OCI-LY3 (cell line): Measurements from ENCODE around the gene CRLF2.
"Not testable (repeated sequence)": the region's sequence is repeated elsewhere in the genome, so short reads cannot be mapped to it uniquely, and the experiment has no call there.

Experiments
- H2AFZ ChIP-seq: fragments of 200-600, 300-600 bp; shearing (Covaris generic); 2 replicates; pipeline ENCODE4 v1.6.0; 2014; ENCODE audit warnings: antibody characterized with exemption, low read depth, low read length
- H3K27ac ChIP-seq: fragments of 200-600, 300-600 bp; sonication (generic); 2 replicates; pipeline ENCODE4 v1.5.1; 2014; ENCODE audit warnings: mild to moderate bottlenecking, low read length, moderate library complexity, mixed read lengths
- H3K27me3 ChIP-seq: fragments of 200-600, 300-600 bp; sonication (generic); 2 replicates; pipeline ENCODE4 v1.6.1; 2014; ENCODE audit warnings: low read depth, low read length, mixed read lengths
- H3K36me3 ChIP-seq: fragments of 200-600, 300-600 bp; sonication (generic); replicated peaks from 2 replicates; pipeline ENCODE3; 2014; ENCODE audit warnings: low read depth, low read length, mixed read lengths
- H3K4me1 ChIP-seq: fragments of 300-600, 200-600 bp; sonication (generic); 2 replicates; pipeline ENCODE4 v1.6.1; 2014; ENCODE audit warnings: low read length, mixed read lengths
- H3K4me2 ChIP-seq: fragments of 200-600, 300-600 bp; sonication (generic); 2 replicates; pipeline ENCODE4 v1.6.1; 2014; ENCODE audit warnings: low read length, mixed read lengths
- H3K4me3 ChIP-seq: fragments of 300-600, 200-600 bp; sonication (generic); 2 replicates; pipeline ENCODE4 v1.5.1; 2014; ENCODE audit warnings: antibody characterized with exemption, mild to moderate bottlenecking, low read length, moderate library complexity
- H3K79me2 ChIP-seq: fragments of 300-600, 200-600 bp; shearing (Covaris generic); 2 replicates; pipeline ENCODE4 v1.6.1; 2014; ENCODE audit warnings: mild to moderate bottlenecking, low read length, mixed read lengths
- H3K9ac ChIP-seq: fragments of 300-600, 200-600 bp; shearing (Covaris generic); 2 replicates; pipeline ENCODE4 v1.6.0; 2014; ENCODE audit warnings: mild to moderate bottlenecking, low read length, moderate library complexity
- H3K9me3 ChIP-seq: fragments of 200-600, 300-600 bp; shearing (Covaris generic); 2 replicates; pipeline ENCODE4 v1.6.1; 2014; ENCODE audit warnings: low read length, mixed read lengths; ENCODE audit not compliant: insufficient read depth
- H4K20me1 ChIP-seq: fragments of 200-600, 300-600 bp; sonication (generic); 2 replicates; pipeline ENCODE4 v1.6.1; 2016; ENCODE audit warnings: low read length, mixed read lengths; ENCODE audit not compliant: insufficient read depth
- EZH2phosphoT487 ChIP-seq: fragments of 200-600 bp; shearing (Covaris generic); IDR thresholded peaks from 2 replicates; pipeline ENCODE4 v1.6.1; 2018; ENCODE audit warnings: antibody characterized with exemption, mixed run types, low read depth
- TF ChIP-seq, protein P1 (sequence below): fragments of 200-600, 300-600 bp; sonication (generic); IDR thresholded peaks from 2 replicates; pipeline ENCODE4 v1.5.1; 2014; ENCODE audit warnings: antibody characterized with exemption, low read length, low read depth

CRLF2 gene

DNA sequence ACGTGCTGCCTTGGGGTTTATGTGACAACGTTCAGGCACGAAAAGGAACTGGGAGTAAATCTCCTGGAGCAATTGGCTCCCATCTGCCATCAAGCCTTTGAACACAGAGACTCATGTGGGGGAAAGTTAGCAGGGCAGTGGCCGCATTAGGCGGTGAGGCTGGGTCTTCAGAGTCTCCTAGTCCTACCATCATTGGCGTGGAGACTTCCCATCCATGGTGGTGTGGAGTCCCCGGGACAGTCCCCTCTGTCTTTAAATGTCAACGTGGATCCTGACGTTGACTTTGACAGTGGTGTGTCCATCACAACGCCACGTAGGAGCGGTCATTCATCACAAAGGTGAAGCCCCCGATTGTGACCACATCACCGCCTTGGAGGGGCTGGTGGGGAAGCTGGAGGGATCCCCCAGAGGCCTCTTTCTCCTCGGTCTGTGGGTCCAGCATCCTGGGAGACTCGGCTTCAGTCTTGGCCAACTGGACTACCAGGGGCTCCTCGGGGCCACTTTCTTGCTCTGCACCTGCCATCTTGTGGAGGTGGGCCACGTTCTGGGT, 21.8 kb downstream of the CRLF2 start:
- H3K4me1 ChIP-seq, result no peaks in the 10 kb centered on the region
- H3K4me2 ChIP-seq, result no peak overlapping the region
- H3K4me3 ChIP-seq, result no peak overlapping the region
- H3K27ac ChIP-seq, result no peak overlapping the region
- H3K9ac ChIP-seq, result no peak overlapping the region
- no peaks in the 10 kb centered on the region for H3K9me3 ChIP-seq
- no peak for TF ChIP-seq EZH2phosphoT487
- TF ChIP-seq, protein P1, sequence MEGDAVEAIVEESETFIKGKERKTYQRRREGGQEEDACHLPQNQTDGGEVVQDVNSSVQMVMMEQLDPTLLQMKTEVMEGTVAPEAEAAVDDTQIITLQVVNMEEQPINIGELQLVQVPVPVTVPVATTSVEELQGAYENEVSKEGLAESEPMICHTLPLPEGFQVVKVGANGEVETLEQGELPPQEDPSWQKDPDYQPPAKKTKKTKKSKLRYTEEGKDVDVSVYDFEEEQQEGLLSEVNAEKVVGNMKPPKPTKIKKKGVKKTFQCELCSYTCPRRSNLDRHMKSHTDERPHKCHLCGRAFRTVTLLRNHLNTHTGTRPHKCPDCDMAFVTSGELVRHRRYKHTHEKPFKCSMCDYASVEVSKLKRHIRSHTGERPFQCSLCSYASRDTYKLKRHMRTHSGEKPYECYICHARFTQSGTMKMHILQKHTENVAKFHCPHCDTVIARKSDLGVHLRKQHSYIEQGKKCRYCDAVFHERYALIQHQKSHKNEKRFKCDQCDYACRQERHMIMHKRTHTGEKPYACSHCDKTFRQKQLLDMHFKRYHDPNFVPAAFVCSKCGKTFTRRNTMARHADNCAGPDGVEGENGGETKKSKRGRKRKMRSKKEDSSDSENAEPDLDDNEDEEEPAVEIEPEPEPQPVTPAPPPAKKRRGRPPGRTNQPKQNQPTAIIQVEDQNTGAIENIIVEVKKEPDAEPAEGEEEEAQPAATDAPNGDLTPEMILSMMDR, result no peak
- no peaks in the 10 kb centered on the region for H3K79me2 ChIP-seq
- no peak overlapping the region for H2AFZ ChIP-seq
- H3K36me3 ChIP-seq, result no peaks in the 10 kb centered on the region
- H4K20me1 ChIP-seq, result no peaks in the 10 kb centered on the region
- no peaks in the 10 kb centered on the region for H3K27me3 ChIP-seq

DNA sequence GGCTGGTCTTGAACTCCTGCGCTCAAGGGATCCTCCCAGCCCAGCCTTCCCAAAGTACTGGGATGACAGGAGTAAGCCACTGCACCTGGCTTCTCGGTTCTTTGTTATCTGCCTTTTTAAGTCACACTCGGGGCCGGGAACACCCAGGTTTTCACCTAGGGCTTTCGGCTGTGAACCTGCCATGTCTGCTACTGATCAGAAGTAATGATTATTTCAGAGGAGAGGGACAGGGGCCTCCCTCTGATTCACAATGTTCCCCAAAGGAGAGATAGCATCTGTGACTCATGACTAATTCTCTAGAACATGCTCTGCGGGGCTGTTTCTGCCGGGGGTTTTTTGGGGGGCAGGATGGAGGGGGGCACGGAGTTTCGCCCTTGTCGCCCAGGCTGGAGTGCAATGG, 26.9 kb downstream of the CRLF2 start:
- no peaks in the 10 kb centered on the region for H3K9me3 ChIP-seq
- no peak overlapping the region for H3K4me2 ChIP-seq
- H4K20me1 ChIP-seq, result no peaks in the 10 kb centered on the region
- H3K27ac ChIP-seq, result no peak overlapping the region
- H3K9ac ChIP-seq, result no peak overlapping the region
- H3K4me1 ChIP-seq, result no peaks in the 10 kb centered on the region
- H3K4me3 ChIP-seq, result no peak overlapping the region
- no peaks in the 10 kb centered on the region for H3K36me3 ChIP-seq
- H2AFZ ChIP-seq, result no peak overlapping the region
- TF ChIP-seq, protein P1, result no peak
- no peak for TF ChIP-seq EZH2phosphoT487
- H3K27me3 ChIP-seq, result no peaks in the 10 kb centered on the region
- H3K79me2 ChIP-seq, result no peaks in the 10 kb centered on the region

DNA sequence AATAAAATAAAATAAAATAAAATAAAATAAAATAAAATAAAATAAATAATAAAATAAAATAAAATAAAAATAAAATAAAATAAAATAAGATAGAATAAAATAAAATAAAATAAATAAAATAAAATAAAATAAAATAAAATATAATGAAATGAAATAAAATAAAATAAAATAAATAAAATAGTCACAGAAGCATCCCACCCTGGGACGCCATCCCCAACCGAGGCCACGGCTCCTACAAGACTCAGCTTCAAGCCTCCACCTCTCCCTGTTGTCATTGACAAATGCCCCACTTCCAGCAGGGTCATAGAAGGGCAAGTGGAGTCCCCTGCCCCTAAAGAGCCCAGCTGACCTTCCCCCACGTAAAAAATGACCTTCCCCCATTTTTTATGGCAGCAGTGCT, 30.2 kb downstream of the CRLF2 start:
- Histone ChIP-seq H3K36me3 (no peaks in the 10 kb centered on the region), H3K27ac (no peak overlapping the region), H2AFZ (no peak overlapping the region), H3K4me3 (no peak overlapping the region), H3K79me2 (no peaks in the 10 kb centered on the region), H3K27me3 (no peaks in the 10 kb centered on the region), H4K20me1 (no peaks in the 10 kb centered on the region), H3K9me3 (no peaks in the 10 kb centered on the region), H3K4me1 (no peaks in the 10 kb centered on the region), H3K9ac (no peak overlapping the region), H3K4me2 (no peak overlapping the region)
- TF ChIP-seq, protein P1, result no peak
- no peak for TF ChIP-seq EZH2phosphoT487

DNA sequence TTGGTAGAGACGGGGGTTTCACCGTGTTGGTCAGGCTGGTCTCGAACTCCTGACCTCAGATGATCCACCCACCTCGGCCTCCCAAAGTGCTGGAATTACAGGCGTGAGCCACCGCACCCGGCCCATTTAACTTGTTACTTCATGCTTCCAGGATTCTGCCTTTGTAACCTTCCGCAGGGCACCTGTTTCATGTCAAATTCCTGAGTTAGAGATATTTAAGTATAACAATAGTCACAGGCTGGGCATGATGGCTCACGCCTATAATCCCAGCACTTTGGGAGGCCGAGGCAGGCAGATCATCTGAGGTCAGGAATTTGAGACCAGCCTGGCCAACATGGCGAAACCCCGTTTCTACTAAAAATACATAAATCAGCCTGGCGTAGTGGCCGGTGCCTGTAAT, 30.8 kb downstream of the CRLF2 start:
- H3K36me3 ChIP-seq, result not testable (repeated sequence)

DNA sequence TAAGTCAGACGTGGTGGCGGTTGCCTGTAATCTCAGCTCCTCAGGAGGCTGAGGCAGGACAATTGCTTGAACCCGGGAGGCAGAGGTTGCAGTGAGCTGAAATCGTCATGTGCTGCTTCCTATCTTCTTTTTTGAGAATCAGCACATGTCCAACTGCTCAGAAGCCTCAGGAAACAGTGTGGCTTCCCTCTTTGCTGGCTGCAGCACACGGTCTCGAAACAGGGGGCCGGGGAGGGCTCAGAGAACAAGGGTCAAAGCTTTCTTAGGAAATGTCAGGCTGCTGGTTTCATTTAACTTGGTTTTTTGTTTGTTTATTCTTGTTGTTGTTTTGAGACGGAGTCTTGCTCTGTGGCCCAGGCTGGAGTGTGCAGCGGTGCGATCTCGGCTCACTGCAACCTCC, 31.3 kb downstream of the CRLF2 start:
- H3K9ac ChIP-seq, result no peak overlapping the region
- no peaks in the 10 kb centered on the region for H3K36me3 ChIP-seq
- H3K27ac ChIP-seq, result no peak overlapping the region
- no peak overlapping the region for H2AFZ ChIP-seq
- H3K9me3 ChIP-seq, result no peaks in the 10 kb centered on the region
- no peak overlapping the region for H3K4me2 ChIP-seq
- no peak overlapping the region for H3K4me3 ChIP-seq
- no peaks in the 10 kb centered on the region for H4K20me1 ChIP-seq
- H3K79me2 ChIP-seq, result no peaks in the 10 kb centered on the region
- no peaks in the 10 kb centered on the region for H3K4me1 ChIP-seq
- H3K27me3 ChIP-seq, result no peaks in the 10 kb centered on the region
- TF ChIP-seq, protein P1, result no peak
- no peak for TF ChIP-seq EZH2phosphoT487

More for the DNA sequence above, 30.8 kb downstream of the CRLF2 start:
- not testable (repeated sequence) for H3K79me2 ChIP-seq, H3K4me3 ChIP-seq, H2AFZ ChIP-seq, H3K27me3 ChIP-seq, H3K9me3 ChIP-seq, H3K9ac ChIP-seq, H4K20me1 ChIP-seq, H3K27ac ChIP-seq, H3K4me1 ChIP-seq, H3K4me2 ChIP-seq
